Upper lobe of left lung (tissue), 6 donors: ENCODE results near the gene TUBD1. TPM values are rescaled to one million over a fixed set of nuclear protein-coding genes. Genes with fewer than 3 reads are reported as not detected.

ENCODE experiments used
- ATAC-seq, 2 donors: fragments of 200-7000 bp; cut with Tn5 transposase; one replicate each; pipeline ENCODE4 v1.9.1; 2022; ENCODE audit warnings: mild to moderate bottlenecking in 2 of 2, moderate library complexity in 2 of 2; ENCODE audit not compliant: low FRiP score in 2 of 2
- DNase-seq, 2 donors: peaks; one replicate each; pipeline ENCODE4 v3.0.0-alpha.2; 2019 to 2020
- H3K27ac ChIP-seq, 4 donors: fragments of 200-600 bp; sonication (generic); one replicate each; pipeline ENCODE4 v1.5.1; 2016 to 2019
- H3K27me3 ChIP-seq, 4 donors: fragments of 200-600 bp; sonication (generic); one replicate each; pipeline ENCODE4 v1.5.1; 2017 to 2019
- H3K36me3 ChIP-seq, 4 donors: fragments of 200-600 bp; sonication (generic); one replicate each; pipeline ENCODE4 v1.5.1; 2016 to 2019
- H3K4me1 ChIP-seq, 4 donors: fragments of 200-600 bp; sonication (generic); one replicate each; pipeline ENCODE4 v1.5.1; 2018 to 2019
- H3K4me3 ChIP-seq, 4 donors: fragments of 200-600 bp; sonication (generic); one replicate each; pipeline ENCODE4 v1.5.1; 2017 to 2019; ENCODE audit warnings: mild to moderate bottlenecking in 2 of 4, moderate library complexity in 1 of 4
- H3K9me3 ChIP-seq, 4 donors: fragments of 200-600 bp; sonication (generic); one replicate each; pipeline ENCODE4 v1.5.1; 2018 to 2019
- CTCF ChIP-seq, 6 experiments: fragments of 450-650 bp in 4 of 6; fragments of 200-600 bp in 2 of 6; sonication (generic) in 2 of 6; IDR thresholded peaks; one replicate each; pipeline ENCODE4 v1.5.1; 2016 to 2019; ENCODE audit warnings: antibody characterized with exemption in 6 of 6
- EP300 ChIP-seq, 4 donors: sonication (generic); formaldehyde crosslinking; IDR thresholded peaks; one replicate each; pipeline ENCODE4 v1.5.1; 2017; ENCODE audit warnings: antibody characterized with exemption in 4 of 4, control low read depth in 2 of 4
- POLR2A ChIP-seq, 4 donors: fragments of 450-650 bp; IDR thresholded peaks; one replicate each; pipeline ENCODE4 v1.5.1; 2016 to 2017; ENCODE audit warnings: antibody characterized with exemption in 4 of 4, mild to moderate bottlenecking in 2 of 4
- POLR2AphosphoS5 ChIP-seq, 2 donors: sonication (generic); formaldehyde crosslinking; IDR thresholded peaks; one replicate each; pipeline ENCODE4 v1.5.1; 2017; ENCODE audit warnings: antibody characterized with exemption in 2 of 2
- WGBS, 2 donors: methylation state at CpG; one replicate each; pipeline ENCODE4 v1.1.5; 2017 to 2018; 5-methylcytosine and 5-hydroxymethylcytosine counted together
- total RNA-seq, 6 donors: library from RNA; depleted of rRNA in 4 of 6; stranded (reverse); fragments of >200 nt in 4 of 6; gene quantifications; one replicate each; pipeline versions ENCODE4 v1.1.0 to v1.2.1, GENCODE V29; 2016 to 2021
- donor health status: DM: no; HTN: no; CAD: no; lungs with moderate emphysema.
- donor health status: DM: no; HTN: yes; CAD: no; lungs with severe emphysema.

Gene TUBD1
- total RNA-seq, 6 donors from 2014 or later, result 3.1 to 52.4 (median 7.6) TPM

GRCh38 chr17:59888145-59888750 lies 4.5 kb downstream of the TUBD1 start:
- H3K27me3 ChIP-seq, result no peaks in the 10 kb centered on the region
- no peak overlapping the region for H3K4me3 ChIP-seq
- no peaks in the 10 kb centered on the region for H3K9me3 ChIP-seq
- peaks cover 9 to 15% (median 12%) of the 10 kb centered on the region in 4 donors for H3K4me1 ChIP-seq
- H3K27ac ChIP-seq, result no peak overlapping the region
- peaks cover 6 to 50% (median 25%) of the 10 kb centered on the region in 4 donors for H3K36me3 ChIP-seq
- TF ChIP-seq POLR2AphosphoS5 (IDR thresholded peaks at IDR 0.05) (no peak), CTCF (IDR thresholded peaks at IDR 0.05) (no peak), POLR2A (IDR thresholded peaks at IDR 0.05) (no peak), EP300 (IDR thresholded peaks at IDR 0.05) (no peak)
- 96 to 97% methylated on average over 8 of the region's 8 CpGs for WGBS, 2 donors
- DNase-seq (no peak), ATAC-seq (no peak)

GRCh38 chr17:59884861-59885260 lies 7.9 kb downstream of the TUBD1 start:
- DNase-seq (no peak), ATAC-seq (no peak)
- Histone ChIP-seq H3K4me1 (no peaks in the 10 kb centered on the region), H3K9me3 (no peaks in the 10 kb centered on the region), H3K36me3 (peaks cover 10 to 67% (median 35%) of the 10 kb centered on the region in 4 donors), H3K4me3 (no peak overlapping the region), H3K27me3 (no peaks in the 10 kb centered on the region), H3K27ac (no peak overlapping the region)
- TF ChIP-seq EP300 (IDR thresholded peaks at IDR 0.05), result no peak
- WGBS, 2 donors, result 93 to 98% methylated on average over 9 of the region's 9 CpGs

GRCh38 chr17:59878624-59879023 lies 14.1 kb downstream of the TUBD1 start:
- no peaks in the 10 kb centered on the region for H3K9me3 ChIP-seq
- ATAC-seq, result no peak
- TF ChIP-seq CTCF (IDR thresholded peaks at IDR 0.05), result no peak
- no peak for TF ChIP-seq EP300 (IDR thresholded peaks at IDR 0.05)
- no peak for TF ChIP-seq POLR2AphosphoS5 (IDR thresholded peaks at IDR 0.05)
- no peak for TF ChIP-seq POLR2A (IDR thresholded peaks at IDR 0.05)
- no peaks in the 10 kb centered on the region for H3K27me3 ChIP-seq
- no peak overlapping the region for H3K4me3 ChIP-seq
- no peak overlapping the region for H3K27ac ChIP-seq
- H3K36me3 ChIP-seq, result peaks cover 10 to 82% (median 38%) of the 10 kb centered on the region in 4 donors
- WGBS, 2 donors, result 82 to 87% methylated on average over 1 to 3 of the region's 3 CpGs
- DNase-seq, result no peak
- no peaks in the 10 kb centered on the region for H3K4me1 ChIP-seq

DNA sequence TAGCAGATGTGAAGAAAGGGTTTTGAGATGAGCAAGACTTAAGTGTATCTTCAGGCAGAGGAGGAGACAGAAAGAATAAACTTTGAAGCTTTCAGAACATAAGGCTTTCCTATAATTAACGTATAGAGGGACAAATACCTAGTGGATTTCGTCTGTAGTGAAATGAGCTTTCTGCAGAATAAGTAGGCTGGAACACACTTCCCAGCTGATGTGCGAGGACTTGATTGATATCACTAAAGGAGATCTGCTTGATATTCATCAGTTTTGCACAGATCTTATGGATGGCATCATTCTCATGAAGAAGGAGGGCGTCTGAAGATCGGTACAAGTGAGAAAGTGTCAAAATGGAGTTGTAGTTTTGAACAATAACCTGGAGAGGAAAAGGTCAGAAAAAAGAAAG lies 14.8 kb downstream of the TUBD1 start:
- H3K36me3 ChIP-seq, result peaks cover 10 to 81% (median 31%) of the 10 kb centered on the region in 4 donors
- 94% methylated on average over 5 of the region's 5 CpGs for WGBS, 2 donors
- no peak for TF ChIP-seq POLR2A (IDR thresholded peaks at IDR 0.05)
- TF ChIP-seq POLR2AphosphoS5 (IDR thresholded peaks at IDR 0.05), result no peak
- no peak for TF ChIP-seq EP300 (IDR thresholded peaks at IDR 0.05)
- TF ChIP-seq CTCF (IDR thresholded peaks at IDR 0.05), result no peak
- H3K4me1 ChIP-seq, result no peaks in the 10 kb centered on the region
- no peaks in the 10 kb centered on the region for H3K27me3 ChIP-seq
- no peak overlapping the region for H3K4me3 ChIP-seq
- DNase-seq (no peak), ATAC-seq (no peak)
- no peaks in the 10 kb centered on the region for H3K9me3 ChIP-seq
- H3K27ac ChIP-seq, result no peak overlapping the region

GRCh38 chr17:59876107-59876506 lies 16.6 kb downstream of the TUBD1 start:
- H3K27me3 ChIP-seq, result no peaks in the 10 kb centered on the region
- no peaks in the 10 kb centered on the region for H3K9me3 ChIP-seq
- H3K4me1 ChIP-seq, result no peaks in the 10 kb centered on the region
- 71 to 86% methylated on average over 3 of the region's 3 CpGs for WGBS, 2 donors
- no peak for ATAC-seq
- TF ChIP-seq POLR2A (IDR thresholded peaks at IDR 0.05), result no peak
- TF ChIP-seq POLR2AphosphoS5 (IDR thresholded peaks at IDR 0.05), result no peak
- TF ChIP-seq CTCF (IDR thresholded peaks at IDR 0.05), result no peak
- no peak for TF ChIP-seq EP300 (IDR thresholded peaks at IDR 0.05)
- no peak overlapping the region for H3K27ac ChIP-seq
- H3K36me3 ChIP-seq, result peaks cover 10 to 79% (median 27%) of the 10 kb centered on the region in 4 donors
- peak in 1 of 2 donors; percentile 32 for DNase-seq
- H3K4me3 ChIP-seq, result no peak overlapping the region
